Measurements from ENCODE around the gene GID4. TPM values are rescaled to one million over a fixed set of nuclear protein-coding genes. Genes with fewer than 3 reads are reported as not detected.

The GID4 gene
- total and polyA plus RNA-seq, 9 of the 15 experiments (the other 6 are each of a cell fraction or from before 2014, with no cell fraction given) = 1.2 to 6.4 (median 3.7) TPM

DNA sequence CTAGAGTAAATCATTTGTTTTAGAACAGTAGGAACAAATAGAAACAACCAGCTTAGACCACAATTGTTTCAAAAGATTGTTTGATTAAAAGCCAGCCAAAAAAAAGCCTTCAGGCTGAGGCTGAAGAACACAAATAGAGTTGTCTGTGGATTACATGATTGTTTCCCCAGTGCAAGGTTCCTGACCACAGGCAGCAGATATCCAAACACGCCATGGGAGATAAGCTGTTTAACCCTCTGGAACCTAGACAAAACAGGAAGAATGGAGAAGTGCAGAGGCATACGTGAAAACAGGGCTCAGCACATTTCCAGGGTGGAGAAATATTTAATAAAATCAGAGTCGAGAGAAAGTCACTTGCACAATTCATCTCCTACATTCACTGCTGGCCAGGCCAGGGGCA, 21.2 kb upstream of the GID4 start:
- DNase-seq (ENCODE audit: extremely low read depth in 1 of 4, low spot score in 3 of 4) (peak in 1 of 4 experiments; percentile 37), FAIRE-seq (peak; percentile 67), ATAC-seq (peak; percentile 74)
- Histone ChIP-seq H3K9me3 (replicated peaks; ENCODE audit: control insufficient read depth, insufficient read depth, low read depth, low read length) (no peaks in the 10 kb centered on the region), H3K9me1 (ENCODE audit: control insufficient read depth, insufficient read depth, low read length) (no peaks in the 10 kb centered on the region), H3K27ac (ENCODE audit: extremely low read depth, low read depth, low read length) (no peak overlapping the region), H3K4me1 (replicated peaks in 1 of 2; ENCODE audit: control insufficient read depth in 2 of 2, insufficient read depth in 2 of 2, low read length in 2 of 2) (peaks cover 6 to 14% of the 10 kb centered on the region in 2 experiments; a peak in 4 of 5 replicates), H3K79me2 (ENCODE audit: control insufficient read depth, insufficient read depth, low read length) (no peaks in the 10 kb centered on the region), H3K4me3 (no peak overlapping the region), H4K20me1 (replicated peaks; ENCODE audit: control insufficient read depth, insufficient read depth, low read length) (0 out of 2 replicates have a peak, but pooled peaks cover 5% of the 10 kb centered on the region), H3K4me2 (ENCODE audit: insufficient read depth, low read length) (no peak overlapping the region; the same call in 1 of the 2 replicates), H2AFZ (ENCODE audit: low read depth, low read length) (no peak overlapping the region), H3K9ac (ENCODE audit: insufficient read depth in 1 of 2, low read depth in 2 of 2, low read length in 2 of 2) (no peak overlapping the region), H3K36me3 (ENCODE audit: control insufficient read depth, insufficient read depth, low read length) (peaks cover 8% of the 10 kb centered on the region; the same call in 2 of the 3 replicates), H3K27me3 (ENCODE audit: control insufficient read depth in 2 of 2, insufficient read depth in 2 of 2, low read length in 2 of 2) (no peaks in the 10 kb centered on the region)
- WGBS (ENCODE audit: insufficient coverage, low coverage, missing lambda C conversion rate) = 19% methylated on average over 3 of the region's 3 CpGs
- no TSS peak for BruUV-seq (replicated peaks)
- CTCF ChIA-PET (ENCODE audit: low intra/inter-chr PET ratio) = no interaction called here
- POLR2A ChIA-PET = interaction anchor here (0.7 to 1.0 kb wide), 2 partner anchors 10 to 15 kb away, joined by 3 to 5 read pairs; no protein-coding TSS in a partner anchor
- in situ Hi-C loops (cut with MboI) = no loop called here
- intact Hi-C loops (cut with micrococcal nuclease) = no loop called here
- TF ChIP-seq NCOR1 (IDR thresholded peaks at IDR 0.05) (peak; percentile 79), ELF1 (tag; IDR thresholded peaks at IDR 0.05) (peak; percentile 44), CBFA2T2 (conservative IDR thresholded peaks at IDR 0.05) (peak; percentile 41; the same call in 1 of the 2 replicates), GATA2 (CRISPR knock-in tag; IDR thresholded peaks at IDR 0.05) (peak; percentile 47; the same call in 1 of the 2 replicates), TEAD4 (IDR thresholded peaks at IDR 0.05; ENCODE audit: low read length) (peak; percentile 75), TEAD4 (CRISPR knock-in tag; IDR thresholded peaks at IDR 0.05; ENCODE audit: borderline replicate concordance) (no peak), LCOR (CRISPR knock-in tag; IDR thresholded peaks at IDR 0.05) (peak; percentile 54; the same call in 1 of the 2 replicates), TCF3 (CRISPR knock-in tag; IDR thresholded peaks at IDR 0.05) (peak; percentile 76), KDM1A (IDR thresholded peaks at IDR 0.05) (peak; percentile 14 to 31; a peak in 2 of 4 replicates), FOXJ2 (tag; IDR thresholded peaks at IDR 0.05) (0 out of 2 replicates have a peak, but pooled peaks have one; percentile 40), SOX6 (IDR thresholded peaks at IDR 0.05) (peak; percentile 98), SPI1 (IDR thresholded peaks at IDR 0.05; ENCODE audit: borderline replicate concordance, low read depth, low read length) (peak; percentile 86), CXXC5 (CRISPR knock-in tag; IDR thresholded peaks at IDR 0.05) (peak; percentile 89), MTA2 (IDR thresholded peaks at IDR 0.05; ENCODE audit: low read depth) (peak; percentile 60), POLR2H (tag; IDR thresholded peaks at IDR 0.05; ENCODE audit: low read depth) (no peak), ARID1B (IDR thresholded peaks at IDR 0.05) (peak; percentile 78), TBL1XR1 (IDR thresholded peaks at IDR 0.05; ENCODE audit: low read length in 2 of 2) (peak in 1 of 2 experiments; percentile 89; a peak in 2 of 4 replicates), PCBP2 (IDR thresholded peaks at IDR 0.05; ENCODE audit: low read depth, low read length, poor library complexity, severe bottlenecking) (no peak), SRF (CRISPR knock-in tag; IDR thresholded peaks at IDR 0.05) (peak in 1 of 2 experiments; percentile 29; a peak in 1 of 4 replicates), ETV1 (tag; conservative IDR thresholded peaks at IDR 0.05; ENCODE audit: low read depth) (0 out of 2 replicates have a peak, but pooled peaks have one; percentile 38), NCOA1 (IDR thresholded peaks at IDR 0.05; ENCODE audit: low read depth) (0 out of 2 replicates have a peak, but pooled peaks have one; percentile 24), NFIC (IDR thresholded peaks at IDR 0.05) (peak; percentile 11; the same call in 1 of the 2 replicates), TAL1 (IDR thresholded peaks at IDR 0.05) (peak; percentile 72), FOSL1 (tag; conservative IDR thresholded peaks at IDR 0.05) (no peak)
- TF ChIP-seq, protein P1, sequence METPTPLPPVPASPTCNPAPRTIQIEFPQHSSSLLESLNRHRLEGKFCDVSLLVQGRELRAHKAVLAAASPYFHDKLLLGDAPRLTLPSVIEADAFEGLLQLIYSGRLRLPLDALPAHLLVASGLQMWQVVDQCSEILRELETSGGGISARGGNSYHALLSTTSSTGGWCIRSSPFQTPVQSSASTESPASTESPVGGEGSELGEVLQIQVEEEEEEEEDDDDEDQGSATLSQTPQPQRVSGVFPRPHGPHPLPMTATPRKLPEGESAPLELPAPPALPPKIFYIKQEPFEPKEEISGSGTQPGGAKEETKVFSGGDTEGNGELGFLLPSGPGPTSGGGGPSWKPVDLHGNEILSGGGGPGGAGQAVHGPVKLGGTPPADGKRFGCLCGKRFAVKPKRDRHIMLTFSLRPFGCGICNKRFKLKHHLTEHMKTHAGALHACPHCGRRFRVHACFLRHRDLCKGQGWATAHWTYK (CRISPR knock-in tag; IDR thresholded peaks at IDR 0.05) = no peak
